Measurements from ENCODE around the gene WDR83. TPM values are rescaled to one million over a fixed set of nuclear protein-coding genes. Genes with fewer than 3 reads are reported as not detected.
"Not testable (repeated sequence)": the region's sequence is repeated elsewhere in the genome, so short reads cannot be mapped to it uniquely, and the experiment has no call there.

WDR83 gene
- total RNA-seq, 1 donor from 2014 or later, result 24.8 TPM

- no peak for DNase-seq (ENCODE audit: low spot score)
Measured at GRCh38 chr19:12655546-12655945, 11.1 kb upstream of the WDR83 start.

GRCh38 chr19:12656899-12657571 is 9.6 kb upstream of the WDR83 start:
- no peak for DNase-seq (ENCODE audit: low spot score)

GRCh38 chr19:12657966-12658365 is 8.6 kb upstream of the WDR83 start:
- no peak for DNase-seq (ENCODE audit: low spot score)

- DNase-seq (ENCODE audit: low spot score), result no peak
Measured at GRCh38 chr19:12660980-12661379, 5.6 kb upstream of the WDR83 start.

GRCh38 chr19:12664406-12665280 is 2.0 kb upstream of the WDR83 start:
- DNase-seq (ENCODE audit: low spot score), result no peak

- DNase-seq (ENCODE audit: low spot score), result peak; percentile 44
Measured at GRCh38 chr19:12665281-12665573, 1.4 kb upstream of the WDR83 start.

GRCh38 chr19:12665671-12666264 is 839 bp upstream of the WDR83 start:
- no peak for DNase-seq (ENCODE audit: low spot score)

GRCh38 chr19:12667731-12668302 is 1.2 kb downstream of the WDR83 start:
- DNase-seq (ENCODE audit: low spot score), result no peak

GRCh38 chr19:12668346-12668745 is 1.7 kb downstream of the WDR83 start:
- DNase-seq (ENCODE audit: low spot score), result no peak

GRCh38 chr19:12668932-12669269 is 2.3 kb downstream of the WDR83 start:
- peak; percentile 69 for DNase-seq (ENCODE audit: low spot score)

GRCh38 chr19:12669270-12670158 is 2.9 kb downstream of the WDR83 start:
- peak; percentile 89 for DNase-seq (ENCODE audit: low spot score)

GRCh38 chr19:12670159-12670928 is 3.7 kb downstream of the WDR83 start:
- no peak for DNase-seq (ENCODE audit: low spot score)

GRCh38 chr19:12672744-12673143 is 6.1 kb downstream of the WDR83 start:
- no peak for DNase-seq (ENCODE audit: low spot score)

GRCh38 chr19:12675399-12675798 is 8.8 kb downstream of the WDR83 start:
- no peak for DNase-seq (ENCODE audit: low spot score)

- no peak for DNase-seq (ENCODE audit: low spot score)
Measured at GRCh38 chr19:12675940-12676339, 9.3 kb downstream of the WDR83 start.

GRCh38 chr19:12676384-12676792 is 9.8 kb downstream of the WDR83 start:
- peak; percentile 78 for DNase-seq (ENCODE audit: low spot score)

GRCh38 chr19:12676928-12677327 is 10.3 kb downstream of the WDR83 start:
- no peak for DNase-seq (ENCODE audit: low spot score)

GRCh38 chr19:12678039-12678438 is 11.4 kb downstream of the WDR83 start:
- DNase-seq (ENCODE audit: low spot score), result not testable (repeated sequence)

GRCh38 chr19:12680034-12680433 is 13.4 kb downstream of the WDR83 start:
- DNase-seq (ENCODE audit: low spot score), result no peak

GRCh38 chr19:12681074-12681987 is 14.7 kb downstream of the WDR83 start, which contains the start of gene DHPS:
Gene DHPS (minus strand): TSS chr19:12681880. CDS start chr19:12681766, 114 bp downstream.
- DNase-seq (ENCODE audit: low spot score), result peak; percentile 98
